GM18499 (cell line): ENCODE results near the gene A4GNT.

Source experiments
- ATAC-seq: cut with Tn5 transposase; IDR thresholded peaks from one replicate; pipeline ENCODE4 v1.9.1; 2021; ENCODE audit warnings: moderate number of reproducible peaks; ENCODE audit not compliant: insufficient read depth, unreplicated experiment

Gene A4GNT

DNA sequence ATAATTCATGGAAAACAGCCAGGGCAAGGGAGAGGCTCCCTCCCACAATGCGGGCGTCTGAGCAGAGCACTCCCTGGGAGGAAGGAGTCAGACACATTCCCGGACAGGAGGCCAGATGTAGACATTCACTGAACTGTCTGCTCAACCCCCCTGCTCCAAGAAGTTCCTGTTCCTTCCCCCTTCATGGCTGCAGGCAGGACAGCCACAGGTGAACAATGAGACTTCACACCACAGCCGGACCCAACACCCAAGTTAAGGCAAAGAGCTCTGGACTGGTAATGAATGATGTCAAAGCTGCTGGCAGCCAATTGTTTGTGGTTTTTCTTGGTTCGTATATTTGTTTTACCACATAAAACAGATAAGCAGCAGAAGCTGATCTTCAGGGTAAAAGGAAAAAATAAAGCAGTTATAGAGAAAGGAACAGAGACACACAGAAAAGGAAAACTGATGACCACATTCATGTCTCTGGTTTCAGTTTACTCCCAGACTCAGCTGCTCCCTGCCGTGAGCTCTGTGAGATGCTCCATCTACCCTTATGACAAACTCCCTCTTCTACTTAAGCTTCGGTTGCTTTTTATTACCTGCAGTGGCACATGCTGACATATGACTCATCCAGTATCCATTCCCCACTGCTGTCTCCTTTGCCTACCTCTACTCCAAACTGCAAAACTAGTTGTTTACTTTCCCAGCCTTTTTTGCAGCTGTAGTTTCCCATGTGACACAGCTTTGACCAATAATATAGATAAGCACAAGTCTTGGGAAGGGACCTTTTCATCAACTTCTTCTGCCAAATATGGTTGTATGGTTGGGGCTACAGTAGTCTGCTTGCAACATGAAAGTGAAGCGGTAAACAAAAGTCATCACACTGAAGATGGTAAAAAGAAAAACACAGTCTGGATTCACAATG lies 49.9 kb downstream of the A4GNT start:
- no peak for ATAC-seq

DNA sequence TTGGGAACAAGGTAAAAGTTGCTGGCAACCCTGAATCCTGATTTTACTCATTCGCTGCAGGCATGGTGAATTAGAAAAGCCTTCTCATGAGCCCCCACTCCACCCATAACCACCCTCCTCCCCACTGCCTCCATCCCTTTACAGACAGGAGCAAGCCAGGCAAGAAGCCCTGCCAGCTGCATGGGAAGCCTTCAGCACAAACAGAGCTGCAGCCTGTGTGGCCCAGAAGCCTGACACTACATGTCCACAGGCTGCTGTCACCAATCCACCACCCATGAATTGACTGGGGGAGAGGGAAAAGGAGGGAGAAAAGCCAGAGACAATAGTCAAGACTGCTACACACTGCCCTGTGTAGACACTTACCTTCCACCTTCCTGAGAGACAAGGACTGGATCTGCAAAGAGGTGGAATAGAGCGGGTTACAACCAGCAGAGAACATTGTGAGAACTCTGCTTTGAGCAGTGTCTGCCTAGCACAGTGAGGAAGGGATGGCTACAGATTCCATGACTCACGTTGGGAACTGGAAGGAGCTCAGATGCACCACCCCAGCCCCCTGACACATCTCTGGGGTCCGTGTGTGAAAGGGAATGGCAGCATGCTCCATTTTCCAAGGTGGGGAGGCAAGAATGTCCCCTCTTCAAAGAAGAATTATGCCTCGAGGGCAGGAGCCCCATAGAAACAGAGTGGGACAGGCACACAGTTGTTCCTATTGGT lies 50.7 kb downstream of the A4GNT start:
- no peak for ATAC-seq

DNA sequence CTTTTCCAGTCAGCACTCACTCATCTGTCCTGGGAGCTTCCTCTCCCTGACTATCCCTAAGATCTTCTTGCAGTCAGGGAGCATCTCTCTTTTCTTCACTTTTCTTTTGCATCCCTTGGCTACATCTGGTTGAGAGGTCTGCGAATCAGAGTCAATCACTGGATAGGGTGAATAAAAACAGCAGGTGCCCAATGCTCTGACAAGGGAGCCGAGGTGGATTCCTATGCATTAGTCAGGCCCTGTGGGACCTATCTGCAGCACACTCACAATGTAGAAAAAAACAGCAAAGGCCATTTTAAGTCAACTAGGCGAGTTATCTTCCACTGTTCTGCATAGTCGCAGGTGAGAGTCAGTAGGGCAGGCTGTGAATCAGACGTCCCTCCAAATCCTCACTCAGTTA lies 52.3 kb downstream of the A4GNT start:
- ATAC-seq = no peak

DNA sequence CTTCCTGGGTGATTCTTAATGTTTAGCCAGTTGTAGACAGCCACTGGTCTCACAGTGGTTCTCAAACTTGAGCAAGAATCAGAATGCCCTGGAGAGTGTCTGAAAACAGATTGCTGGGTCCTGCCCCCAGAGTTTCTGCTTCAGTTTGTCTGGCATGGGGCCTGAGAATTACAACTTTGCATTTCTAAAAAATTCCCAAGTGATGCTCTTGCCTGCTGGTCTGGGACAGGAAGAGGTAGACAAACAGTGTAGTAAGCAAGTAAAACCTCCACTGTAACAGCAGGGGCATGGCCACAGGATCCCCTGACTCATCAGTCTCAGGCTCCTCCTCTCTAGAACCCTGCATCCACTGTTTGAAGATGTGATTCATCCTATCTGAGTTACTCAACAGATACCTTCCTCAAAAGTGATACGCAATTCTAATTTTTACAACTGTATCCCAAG lies 53.3 kb downstream of the A4GNT start:
- no peak for ATAC-seq

DNA sequence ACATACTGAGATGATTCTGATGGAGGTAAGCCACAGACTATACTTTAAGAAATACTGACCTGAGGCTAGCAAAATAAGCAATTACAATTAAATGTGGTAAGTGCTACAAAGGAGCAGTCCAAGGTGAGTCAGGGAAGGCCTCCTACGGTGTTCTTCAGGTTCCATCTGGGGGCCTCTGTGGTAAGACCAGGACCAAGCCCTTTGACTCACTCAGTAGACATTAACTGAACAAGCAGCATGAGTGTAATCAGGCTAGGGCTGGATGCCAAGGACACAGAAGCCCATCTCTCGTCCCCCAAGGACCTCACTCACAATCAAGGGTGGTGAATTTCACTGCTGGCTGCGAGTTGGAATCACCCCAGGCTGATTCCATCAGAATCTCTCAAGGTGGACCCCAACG lies 54.1 kb downstream of the A4GNT start:
- ATAC-seq = no peak
